H1 (cell line): ENCODE data around the gene PRG3. TPM values are rescaled to one million over a fixed set of nuclear protein-coding genes. Genes with fewer than 3 reads are reported as not detected.

ENCODE experiments used
- GABPA ChIP-seq: IDR thresholded peaks from 2 replicates; pipeline ENCODE4 v1.6.1; 2011; ENCODE audit warnings: mild to moderate bottlenecking, low read length, moderate library complexity, borderline replicate concordance; ENCODE audit not compliant: insufficient read depth
- polyA plus RNA-seq, 7 experiments: library from polyadenylated mRNA; depleted of rRNA in 3 of 7; stranded (reverse) in 5 of 7; unstranded in 2 of 7; fragments of >200 nt in 5 of 7; fragments of 200-250 nt in 2 of 7; gene quantifications; 1 replicate in 5 of 7; 2 replicates in 1 of 7; 4 replicates in 1 of 7; pipeline versions ENCODE4 v1.2.1 to v1.2.3, GENCODE V29; 2011 to 2013; ENCODE audit warnings: missing spikeins in 2 of 7, mixed read lengths in 2 of 7
- total RNA-seq: library from RNA; stranded (reverse); fragmentation: NEBNext Ultra II Directional; extraction: Animal tissue kit (Norgen Biotek cat#: 25700); gene quantifications from 2 replicates; pipeline ENCODE4 v1.2.1, GENCODE V29; 2021

Gene PRG3
- total and polyA plus RNA-seq, 2 of the 8 experiments (the other 6 are each of a cell fraction or from before 2014, with no cell fraction given): not detected

- TF ChIP-seq GABPA: no peak
Measured at GRCh38 chr11:57414612-57415212, 33.8 kb upstream of the PRG3 start (continued).
